SK-MEL-5 (cell line): ENCODE results near the gene RPL29. TPM values are rescaled to one million over a fixed set of nuclear protein-coding genes. Genes with fewer than 3 reads are reported as not detected.

ENCODE experiments used
- DNase-seq: peaks from one replicate; pipeline ENCODE4 v3.0.0-alpha.2; 2016; ENCODE audit warnings: low read depth, low spot score
- in situ Hi-C: cut with HindIII; loops from 2 replicates; pipeline ENCODE4 v1.10.0; 2016; ENCODE audit warnings: low sequenced_read_pairs, high pct_unique_total_duplicates, low pct_unique_long_range_greater_than_20kb
- total RNA-seq: library from RNA; depleted of rRNA; stranded (reverse); fragments of >200 nt; shearing (Covaris generic); gene quantifications from 2 replicates; pipeline ENCODE4 v1.2.3, GENCODE V29; 2014

Gene RPL29
- total RNA-seq, 1 experiment from 2014 or later = 2,698 TPM

DNA sequence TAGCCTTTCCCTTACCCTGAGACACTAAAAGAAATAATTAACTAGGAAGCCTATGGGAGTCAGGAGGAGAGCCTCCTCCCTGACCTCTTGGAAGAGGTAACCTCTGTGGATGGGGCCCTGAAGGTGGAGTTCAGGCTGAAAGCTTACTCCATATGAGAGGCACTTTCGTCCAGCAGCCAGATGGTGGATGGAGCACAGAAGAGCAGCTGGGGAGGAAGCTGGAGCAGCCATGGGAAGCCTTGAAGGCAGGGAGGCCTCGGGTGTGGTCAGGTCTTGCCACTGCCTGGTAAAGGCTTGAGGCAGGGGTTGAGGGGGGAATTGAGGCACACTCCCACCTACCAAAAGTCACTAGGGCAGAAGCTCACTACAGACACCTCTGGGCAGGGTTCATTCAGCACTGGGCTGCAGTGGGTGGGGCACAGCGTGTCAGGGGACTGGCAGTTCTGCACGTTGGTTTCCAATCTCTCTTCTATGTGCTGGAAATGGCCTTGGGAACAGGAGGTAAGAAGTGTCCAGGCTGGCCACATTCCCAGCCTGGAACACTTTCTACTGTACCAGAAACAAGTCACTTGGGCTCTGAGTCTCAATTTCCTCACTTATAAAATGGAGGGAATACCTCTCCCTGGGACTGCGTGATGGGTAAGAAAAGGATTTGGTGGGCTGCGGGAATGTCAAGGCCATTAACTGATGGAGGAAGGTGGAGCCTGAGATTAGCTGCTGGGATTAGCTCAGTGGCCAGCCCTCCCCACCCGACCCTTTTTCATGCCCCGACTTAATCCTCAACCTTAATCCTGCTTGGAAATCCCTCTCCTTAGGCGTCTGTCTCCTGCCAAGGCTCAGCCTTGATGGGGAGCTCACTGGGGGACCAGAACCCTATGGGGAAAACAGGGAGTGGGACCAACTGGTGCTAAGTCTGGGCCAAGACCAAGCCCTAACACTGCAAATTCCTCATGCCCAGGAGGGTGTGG lies 33.8 kb downstream of the RPL29 start:
- DNase-seq = no peak
- in situ Hi-C loops = no loop called here

DNA sequence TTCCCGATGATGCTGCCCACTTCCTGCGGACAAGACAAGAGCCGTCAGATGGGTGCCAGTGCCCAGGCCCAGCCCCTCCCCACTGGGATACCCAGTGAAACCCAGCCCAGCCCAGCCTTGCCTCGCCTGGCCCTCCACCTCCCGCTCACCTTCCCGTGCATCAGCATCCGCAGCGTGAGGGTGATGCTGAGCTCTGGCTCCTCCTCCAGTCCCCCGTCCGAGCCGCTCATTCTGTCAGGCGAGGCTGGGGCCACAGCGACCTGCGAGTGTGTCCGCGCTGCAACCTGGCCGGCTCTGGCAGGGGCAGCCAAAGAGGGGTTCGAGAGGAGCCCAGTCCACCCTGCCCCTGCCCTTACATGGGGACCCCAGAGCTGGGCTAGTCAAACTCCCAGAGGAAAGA lies 34.7 kb downstream of the RPL29 start:
- DNase-seq = no peak
- in situ Hi-C loops = no loop called here

DNA sequence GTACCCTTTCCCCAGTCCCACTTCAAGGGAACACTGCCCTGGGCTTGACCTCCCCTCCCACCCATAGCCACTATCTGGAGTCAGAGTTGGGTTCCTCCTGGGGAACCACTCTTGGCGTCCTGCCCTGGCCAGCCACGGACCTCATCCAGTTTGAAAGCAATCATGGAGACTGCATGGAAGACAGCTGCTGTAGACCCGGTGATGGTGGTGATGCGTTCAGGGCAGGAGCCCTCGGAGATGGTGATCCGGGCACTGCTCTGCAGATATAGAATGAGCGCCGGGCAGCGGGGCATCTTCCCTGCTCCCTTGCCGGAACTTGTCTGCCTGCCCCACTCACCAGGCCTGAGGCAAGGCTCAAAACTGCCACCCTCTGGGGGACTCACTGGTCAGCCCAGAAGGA lies 35.3 kb downstream of the RPL29 start:
- in situ Hi-C loops = no loop called here
- no peak for DNase-seq

DNA sequence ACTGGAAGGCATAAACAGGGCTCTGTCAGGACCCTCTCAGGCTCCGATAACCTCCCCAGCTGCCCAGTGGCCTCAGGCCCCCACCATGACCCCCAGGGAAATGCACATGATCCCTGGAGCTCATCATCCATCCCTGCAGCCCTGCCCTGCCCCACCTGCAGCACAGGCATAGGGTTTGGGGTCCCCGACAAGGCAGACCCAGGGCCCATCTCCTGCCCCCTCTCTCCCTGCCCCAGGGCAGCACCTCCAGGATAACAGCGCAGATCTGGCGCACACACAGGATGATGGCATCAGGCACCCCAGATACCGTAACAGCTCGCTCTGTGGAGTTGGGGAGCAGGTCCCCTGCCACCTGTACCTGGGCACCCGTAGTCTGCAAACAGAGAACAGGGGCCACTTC lies 36.0 kb downstream of the RPL29 start:
- in situ Hi-C loops = no loop called here
- no peak for DNase-seq

DNA sequence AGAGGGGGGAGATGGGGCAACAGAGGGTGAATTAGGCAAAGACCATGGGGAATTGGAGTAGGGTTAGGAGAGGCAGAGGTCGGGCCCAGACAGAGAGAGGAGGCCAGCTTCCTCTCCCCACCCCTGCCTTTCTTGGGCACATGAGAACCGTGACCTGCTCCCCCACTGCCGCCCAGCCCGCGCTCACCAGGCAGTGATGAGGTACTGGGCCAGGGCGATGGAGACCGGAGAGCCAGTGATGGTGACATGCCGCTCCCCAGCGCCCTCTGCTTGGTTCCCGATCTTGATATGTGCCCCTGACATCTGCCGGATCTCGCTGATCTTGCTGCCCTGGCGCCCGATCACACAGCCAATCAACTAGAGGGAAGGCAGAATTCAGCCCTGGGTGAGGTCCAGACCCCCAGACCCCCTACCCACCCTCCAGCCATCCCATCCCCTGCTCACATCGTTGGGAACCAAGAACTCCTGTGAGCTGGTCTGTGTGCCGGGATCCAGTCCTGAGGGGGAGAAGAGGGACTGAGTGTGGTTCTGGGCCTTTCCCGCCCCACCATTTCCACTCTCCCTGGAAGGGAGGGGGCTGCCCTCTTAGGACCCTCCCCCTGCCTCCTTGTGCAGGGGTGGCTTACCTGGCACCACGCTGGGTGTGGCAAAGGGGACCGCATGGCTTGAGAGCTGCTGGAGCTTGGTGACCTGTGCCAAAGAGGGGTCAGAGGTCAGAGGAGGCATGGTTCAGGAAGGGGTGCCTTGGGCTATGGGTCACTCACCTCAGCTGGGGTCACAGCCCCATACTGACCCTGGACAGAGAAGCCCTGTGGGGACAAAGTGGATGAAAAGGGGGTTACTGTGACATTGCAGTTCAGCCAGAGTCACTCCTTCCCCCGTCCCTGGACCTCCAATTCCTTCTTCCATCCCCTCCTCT lies 36.8 kb downstream of the RPL29 start:
- in situ Hi-C loops = no loop called here
- DNase-seq = no peak

DNA sequence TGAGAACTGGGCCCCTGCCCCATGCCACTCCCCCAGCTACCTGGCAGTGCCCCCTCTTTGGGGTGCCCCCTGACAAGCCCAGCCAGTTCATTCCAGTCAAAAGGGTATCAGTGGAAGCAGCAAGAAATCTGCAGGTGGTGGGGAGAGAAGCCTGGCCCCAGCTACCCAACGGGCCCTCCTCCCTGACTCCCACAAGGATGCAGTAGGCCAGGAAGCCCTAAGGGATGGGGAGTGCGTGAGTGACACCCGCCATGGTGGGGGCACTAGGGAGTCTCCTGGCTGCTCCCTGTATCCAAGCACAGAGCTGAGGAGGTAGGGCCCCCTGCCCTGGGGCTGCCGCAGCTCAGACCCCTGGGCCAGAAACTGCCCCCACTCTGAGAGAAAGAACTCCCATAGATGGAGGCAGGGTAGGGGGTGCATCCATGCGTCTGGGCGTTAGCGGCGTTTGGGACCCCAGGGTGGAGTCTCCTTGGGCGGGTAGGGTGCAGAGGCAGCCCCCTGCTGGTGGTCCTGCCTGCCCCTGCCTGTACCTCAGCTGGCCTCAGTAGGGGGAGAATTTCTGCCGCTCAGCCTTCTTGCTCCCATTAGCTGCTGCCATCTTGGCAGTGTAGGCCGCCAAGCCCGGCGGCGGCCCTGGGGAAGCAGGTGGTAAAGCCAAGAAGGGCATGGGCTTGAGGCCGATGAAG lies 38.0 kb downstream of the RPL29 start:
- DNase-seq = no peak
- in situ Hi-C loops = no loop called here

DNA sequence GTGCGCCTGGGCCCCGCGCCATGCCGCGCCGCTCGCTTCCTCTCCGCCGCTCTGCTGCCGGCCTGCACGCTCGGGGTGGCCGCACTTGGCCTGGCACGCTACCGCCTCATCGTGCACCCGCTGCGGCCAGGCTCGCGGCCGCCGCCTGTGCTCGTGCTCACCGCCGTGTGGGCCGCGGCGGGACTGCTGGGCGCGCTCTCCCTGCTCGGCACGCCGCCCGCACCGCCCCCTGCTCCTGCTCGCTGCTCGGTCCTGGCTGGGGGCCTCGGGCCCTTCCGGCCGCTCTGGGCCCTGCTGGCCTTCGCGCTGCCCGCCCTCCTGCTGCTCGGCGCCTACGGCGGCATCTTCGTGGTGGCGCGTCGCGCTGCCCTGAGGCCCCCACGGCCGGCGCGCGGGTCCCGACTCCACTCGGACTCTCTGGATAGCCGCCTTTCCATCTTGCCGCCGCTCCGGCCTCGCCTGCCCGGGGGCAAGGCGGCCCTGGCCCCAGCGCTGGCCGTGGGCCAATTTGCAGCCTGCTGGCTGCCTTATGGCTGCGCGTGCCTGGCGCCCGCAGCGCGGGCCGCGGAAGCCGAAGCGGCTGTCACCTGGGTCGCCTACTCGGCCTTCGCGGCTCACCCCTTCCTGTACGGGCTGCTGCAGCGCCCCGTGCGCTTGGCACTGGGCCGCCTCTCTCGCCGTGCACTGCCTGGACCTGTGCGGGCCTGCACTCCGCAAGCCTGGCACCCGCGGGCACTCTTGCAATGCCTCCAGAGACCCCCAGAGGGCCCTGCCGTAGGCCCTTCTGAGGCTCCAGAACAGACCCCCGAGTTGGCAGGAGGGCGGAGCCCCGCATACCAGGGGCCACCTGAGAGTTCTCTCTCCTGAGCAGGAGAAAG lies 39.6 kb downstream of the RPL29 start:
- no peak for DNase-seq
- in situ Hi-C loops = no loop called here

DNA sequence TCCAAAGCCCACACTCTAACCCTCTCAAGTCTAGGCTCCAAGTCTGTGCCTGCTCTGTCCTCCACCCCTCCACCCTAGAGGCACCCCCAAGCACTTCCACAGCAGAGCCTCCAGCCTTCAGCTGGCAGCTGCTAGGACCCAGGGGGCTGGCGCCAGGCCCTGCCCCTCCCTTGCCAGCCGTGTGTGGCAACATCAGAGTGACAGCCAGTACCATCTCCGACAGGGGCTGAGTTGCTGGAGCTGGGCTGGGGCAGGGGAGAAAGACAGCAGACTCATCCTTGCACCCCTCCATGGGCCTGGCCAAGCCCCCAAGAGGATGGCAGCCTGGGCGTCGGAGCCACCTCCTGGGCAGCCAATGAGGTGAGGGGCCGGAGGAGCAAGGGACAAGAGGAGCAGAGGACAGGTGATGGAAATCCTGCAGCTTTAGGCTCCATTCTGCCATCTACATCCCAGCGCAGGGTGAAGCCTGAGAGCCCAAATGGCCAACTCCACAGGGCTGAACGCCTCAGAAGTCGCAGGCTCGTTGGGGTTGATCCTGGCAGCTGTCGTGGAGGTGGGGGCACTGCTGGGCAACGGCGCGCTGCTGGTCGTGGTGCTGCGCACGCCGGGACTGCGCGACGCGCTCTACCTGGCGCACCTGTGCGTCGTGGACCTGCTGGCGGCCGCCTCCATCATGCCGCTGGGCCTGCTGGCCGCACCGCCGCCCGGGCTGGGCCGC lies 40.4 kb downstream of the RPL29 start, which contains the start of gene GPR62:
Gene GPR62, plus strand, starts transcription at position 207 of the 718 bp plus-strand sequence. Its CDS starts 272 bp downstream, at position 479.
- DNase-seq = no peak
- in situ Hi-C loops = no loop called here

DNA sequence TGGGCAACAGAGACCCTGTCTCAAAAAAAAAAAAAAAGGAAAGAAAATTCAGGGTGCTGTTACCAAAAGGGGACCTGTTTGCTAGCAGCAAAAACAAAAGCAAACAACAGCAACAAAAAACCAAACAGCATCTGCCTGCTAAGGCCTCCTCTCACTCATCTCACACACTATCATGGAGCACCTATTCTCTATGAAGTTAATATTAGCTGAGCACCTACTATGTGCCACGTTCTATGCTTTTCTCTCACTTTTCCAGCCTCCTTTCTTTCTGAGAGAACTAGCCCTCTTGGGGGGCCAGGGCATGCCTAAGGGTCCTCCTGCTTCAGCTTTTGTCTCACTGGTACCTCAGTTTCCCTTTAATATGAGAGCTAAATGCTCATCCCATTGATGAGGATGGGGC lies 41.0 kb downstream of the RPL29 start:
- no peak for DNase-seq
- in situ Hi-C loops = no loop called here

DNA sequence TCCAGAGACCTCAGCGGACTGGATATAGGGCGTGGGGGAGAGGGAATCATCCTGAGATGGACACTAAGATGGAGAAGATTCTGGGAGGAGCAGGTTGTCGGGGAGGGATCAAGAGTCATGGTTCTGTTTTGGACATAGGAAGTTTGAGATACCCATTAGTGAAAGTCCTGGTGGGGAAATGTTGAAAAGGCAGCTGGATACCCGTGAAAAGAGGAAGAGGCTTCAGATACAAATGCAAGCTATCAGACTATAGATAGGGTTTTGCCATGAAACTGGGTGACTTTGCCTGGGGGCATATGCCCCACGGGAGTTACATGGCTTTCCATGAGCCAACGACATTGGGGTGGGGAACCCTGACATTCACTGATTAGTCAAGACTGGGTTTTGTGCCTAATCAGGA lies 41.6 kb downstream of the RPL29 start:
- in situ Hi-C loops = no loop called here
- no peak for DNase-seq

DNA sequence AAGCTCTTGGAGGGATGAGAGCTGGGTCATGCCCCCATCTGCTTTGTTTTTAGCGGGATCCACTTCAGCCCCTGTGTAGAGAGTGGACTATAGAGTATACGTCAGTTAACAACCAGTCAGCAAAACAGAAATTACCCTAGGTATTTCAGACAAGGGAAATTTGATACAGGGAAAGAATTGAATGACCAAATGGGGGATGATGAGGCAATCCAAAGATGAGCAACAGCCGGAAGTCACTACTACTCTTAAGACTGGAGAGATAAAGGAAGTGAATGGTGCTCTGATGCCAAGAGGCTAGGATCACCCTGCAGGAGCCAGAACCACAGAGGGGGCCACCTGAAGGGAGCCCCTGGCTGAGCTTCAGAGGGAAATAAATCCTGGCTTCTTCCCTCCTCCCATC lies 42.2 kb downstream of the RPL29 start:
- DNase-seq = no peak
- in situ Hi-C loops = no loop called here

DNA sequence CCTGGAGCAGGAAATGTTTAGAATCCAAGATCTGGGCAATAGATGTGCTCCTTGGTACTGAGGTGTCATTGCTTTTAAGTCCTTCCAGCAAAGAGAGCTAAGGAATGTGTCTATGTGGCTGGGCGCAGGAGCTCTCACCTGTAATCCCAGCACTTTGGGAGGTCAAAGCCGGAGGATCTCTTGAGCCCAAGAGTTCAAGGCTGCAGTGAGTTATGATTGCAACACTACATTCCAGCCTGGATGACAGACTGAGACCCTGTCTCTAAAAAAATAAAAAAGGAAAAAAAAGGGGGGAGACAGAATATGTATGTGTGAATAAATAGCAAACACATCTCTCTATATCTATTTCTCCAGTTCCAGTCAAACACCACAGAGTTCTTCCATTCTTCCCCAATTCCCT lies 44.8 kb downstream of the RPL29 start:
- DNase-seq = no peak
- in situ Hi-C loops = no loop called here

DNA sequence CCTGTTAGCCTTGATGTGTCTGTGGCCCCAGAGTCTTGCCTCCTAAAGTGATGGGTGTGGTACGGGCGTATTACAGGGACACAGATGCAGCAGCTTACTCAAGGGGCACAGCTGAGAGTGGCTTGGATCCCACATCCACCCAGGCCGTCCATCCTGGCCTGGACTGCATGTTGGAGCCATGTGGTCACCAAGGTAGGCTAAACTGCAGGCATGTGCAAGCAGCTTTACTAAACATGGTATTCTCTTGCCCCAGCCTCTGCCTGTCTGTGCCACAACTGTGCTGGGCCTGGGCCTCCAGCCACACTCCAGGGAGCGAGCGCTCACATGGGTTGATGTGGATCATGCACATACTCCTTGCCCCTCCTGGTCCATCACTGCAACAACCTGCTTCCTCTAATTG lies 46.6 kb downstream of the RPL29 start:
- in situ Hi-C loops = no loop called here
- DNase-seq = no peak

DNA sequence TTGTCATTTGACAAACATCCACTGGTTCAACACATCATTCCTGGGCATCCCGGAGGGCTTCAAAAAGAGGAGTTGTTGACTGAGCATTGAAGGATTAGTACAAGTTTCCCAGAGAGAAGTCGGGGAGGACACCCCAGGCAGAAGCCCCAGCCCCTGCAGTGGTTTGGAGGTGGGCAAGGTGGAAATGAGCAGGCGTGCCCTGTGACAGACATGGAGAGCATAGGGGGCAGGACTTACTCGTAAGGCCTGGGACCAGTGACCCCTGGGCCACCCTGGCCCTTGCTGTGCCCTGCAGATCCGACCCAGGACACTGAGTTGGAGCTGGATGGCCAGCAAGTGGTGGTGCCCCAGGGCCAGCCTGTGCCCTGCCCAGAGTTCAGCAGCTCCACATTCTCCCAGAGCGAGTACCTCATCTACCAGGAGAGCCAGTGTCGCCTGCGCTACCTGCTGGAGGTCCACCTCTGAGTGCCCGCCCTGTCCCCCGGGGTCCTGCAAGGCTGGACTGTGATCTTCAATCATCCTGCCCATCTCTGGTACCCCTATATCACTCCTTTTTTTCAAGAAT lies 47.6 kb downstream of the RPL29 start:
- in situ Hi-C loops = no loop called here
- no peak for DNase-seq

DNA sequence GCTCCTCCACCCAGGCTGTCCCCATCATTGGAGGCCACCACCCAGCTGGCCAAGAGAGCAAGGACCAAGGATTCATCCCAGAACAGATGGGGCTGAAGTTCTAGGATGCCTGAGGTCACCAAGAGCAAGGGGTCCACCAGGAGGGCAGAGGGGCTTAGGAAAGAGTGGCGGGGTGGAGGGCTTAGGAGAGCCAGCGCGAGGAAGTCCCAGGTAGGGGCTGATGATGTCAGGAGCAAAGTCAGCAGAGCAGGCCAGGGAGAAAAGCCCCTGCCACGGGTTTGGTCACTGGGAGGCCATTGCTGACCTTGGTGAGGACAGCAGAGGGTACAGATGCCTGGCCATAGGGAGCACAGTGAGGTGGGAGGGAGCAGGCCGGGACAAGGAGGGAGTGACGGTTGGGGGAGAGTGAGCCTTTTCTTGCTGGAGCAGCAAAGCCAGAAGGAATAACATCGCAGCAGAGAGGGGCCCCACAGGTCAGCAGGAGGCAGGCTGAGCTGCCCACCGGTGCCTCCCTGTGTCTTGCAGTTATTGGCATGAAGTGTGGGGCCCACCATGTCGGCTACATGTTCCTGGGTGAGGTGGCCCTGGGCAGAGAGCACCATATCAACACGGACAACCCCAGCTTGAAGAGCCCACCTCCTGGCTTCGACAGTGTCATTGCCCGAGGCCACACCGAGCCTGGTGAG lies 48.3 kb downstream of the RPL29 start:
- in situ Hi-C loops = no loop called here
- DNase-seq = no peak

DNA sequence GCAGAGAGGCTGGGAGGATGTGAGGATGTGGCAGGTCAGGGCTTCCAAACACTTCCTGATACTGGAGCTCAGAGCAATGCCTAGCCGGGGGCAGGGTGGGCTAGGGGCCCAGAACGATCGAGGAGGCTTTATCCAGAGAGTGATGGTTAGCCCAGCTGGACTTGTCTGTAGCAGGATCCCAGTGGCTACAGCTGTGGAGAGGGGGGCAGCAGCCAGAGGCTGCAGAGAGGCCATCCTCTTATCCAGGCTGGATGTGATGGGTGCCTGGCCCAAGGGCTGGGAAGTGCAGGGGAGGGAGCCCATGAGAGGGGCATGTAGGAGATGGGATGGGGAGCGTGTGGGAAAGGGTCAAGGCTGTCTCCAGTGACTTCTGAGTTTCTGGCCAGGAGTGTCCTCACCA lies 48.9 kb downstream of the RPL29 start:
- in situ Hi-C loops = no loop called here
- no peak for DNase-seq
